Colonic mucosa (tissue), 4 donors: ENCODE results near the gene TESPA1. TPM values are rescaled to one million over a fixed set of nuclear protein-coding genes. Genes with fewer than 3 reads are reported as not detected.
"Not testable (repeated sequence)": the region's sequence is repeated elsewhere in the genome, so short reads cannot be mapped to it uniquely, and the experiment has no call there.

ENCODE experiments used
- DNase-seq: peaks from one replicate; pipeline ENCODE4 v3.0.0-alpha.2; 2020
- H3K27ac ChIP-seq: fragments of 200-600 bp; one replicate; pipeline ENCODE4 v1.8.0; 2021
- H3K27me3 ChIP-seq: fragments of 200-600 bp; one replicate; pipeline ENCODE4 v1.8.0; 2021
- H3K36me3 ChIP-seq: fragments of 200-600 bp; one replicate; pipeline ENCODE4 v1.8.0; 2021
- H3K4me1 ChIP-seq: fragments of 200-600 bp; one replicate; pipeline ENCODE4 v1.8.0; 2021; ENCODE audit warnings: mild to moderate bottlenecking
- H3K4me3 ChIP-seq: fragments of 200-600 bp; one replicate; pipeline ENCODE4 v1.8.0; 2021
- H3K9ac ChIP-seq, 2 donors: one replicate each; pipeline ENCODE4 v1.7.0; 2013; ENCODE audit warnings: control low read depth in 2 of 2, low read depth in 2 of 2, low read length in 2 of 2
- H3K9me3 ChIP-seq: fragments of 200-600 bp; one replicate; pipeline ENCODE4 v1.8.0; 2021
- CTCF ChIP-seq: fragments of 200-600 bp; IDR thresholded peaks from one replicate; pipeline ENCODE4 v1.8.0; 2022; ENCODE audit warnings: antibody characterized with exemption, mild to moderate bottlenecking
- intact Hi-C: fragments of 100-400 bp; cut with DNase I; formaldehyde crosslinking; loops from one replicate; pipeline ENCODE4 v1.14.1; 2022
- total RNA-seq, 2 donors: library from RNA; stranded (reverse); fragmentation: NEBNext Ultra II Directional in 1 of 2; extraction: Animal tissue kit (Norgen Biotek cat#: 25700) in 1 of 2; gene quantifications; one replicate each; pipeline ENCODE4 v1.2.1, GENCODE V29; 2021
- donor health status: healthy.
- donor health status: DM: no; HTN: no; CAD: no.
- donor health status: DM: no; HTN: no; CAD: no.

Gene TESPA1
- total RNA-seq, 2 donors from 2014 or later: 0.82 to 1.6 TPM

- Histone ChIP-seq H3K4me3 (no peak overlapping the region), H3K36me3 (no peaks in the 10 kb centered on the region), H3K4me1 (no peaks in the 10 kb centered on the region), H3K27me3 (no peaks in the 10 kb centered on the region), H3K27ac (no peak overlapping the region), H3K9ac (no peak overlapping the region), H3K9me3 (no peaks in the 10 kb centered on the region)
- intact Hi-C loops: no loop called here
- TF ChIP-seq CTCF: no peak
- no peak for DNase-seq
These were observed 39.5 kb downstream of the TESPA1 start for GRCh38 chr12:54945082-54945481.

DNA sequence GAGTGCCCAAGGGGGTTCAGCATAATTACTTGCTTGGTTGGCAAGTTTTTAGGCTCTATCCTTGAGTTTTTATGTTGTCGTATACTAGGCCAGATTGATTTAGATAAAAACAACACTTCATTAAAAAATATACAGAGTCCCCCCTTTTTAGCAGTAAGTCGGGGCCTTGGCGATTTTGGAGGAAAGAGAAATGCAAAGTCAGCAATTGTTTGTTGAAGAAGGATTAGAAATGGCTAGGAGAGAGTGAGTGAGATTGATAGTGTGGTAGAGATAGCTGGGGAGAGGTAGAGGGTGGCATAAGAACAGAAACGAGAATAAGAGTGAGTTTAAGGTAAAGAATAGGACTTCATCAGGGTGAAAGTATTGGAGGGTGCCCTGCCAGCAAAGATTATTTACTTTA is 41.3 kb downstream of the TESPA1 start:
- H3K9me3 ChIP-seq, H3K4me1 ChIP-seq, H3K27me3 ChIP-seq, DNase-seq, H3K4me3 ChIP-seq, H3K36me3 ChIP-seq, H3K27ac ChIP-seq, intact Hi-C loops, H3K9ac ChIP-seq: not testable (repeated sequence)

DNA sequence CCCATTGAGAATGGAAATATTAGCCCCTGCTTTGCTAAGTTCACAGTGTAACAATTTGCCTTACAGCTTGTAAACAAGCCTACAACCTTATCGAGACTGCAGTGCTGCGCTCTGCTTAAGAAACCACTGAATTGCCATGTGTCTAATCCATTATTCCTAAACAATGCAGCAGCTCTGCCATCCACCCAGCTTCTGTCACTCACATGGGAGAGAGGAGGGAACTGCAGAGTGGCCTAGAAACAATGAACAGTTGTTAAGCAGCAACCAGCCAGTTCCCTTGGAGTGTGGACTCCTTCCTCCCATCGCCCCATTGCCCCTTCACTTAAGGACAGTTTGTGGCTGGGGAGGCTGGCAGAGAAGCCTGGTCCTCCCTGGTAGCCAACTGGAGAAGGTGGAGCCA is 42.9 kb downstream of the TESPA1 start:
- DNase-seq: no peak
- Histone ChIP-seq H3K9me3 (no peaks in the 10 kb centered on the region), H3K36me3 (no peaks in the 10 kb centered on the region), H3K9ac (no peak overlapping the region), H3K4me3 (no peak overlapping the region), H3K27me3 (no peaks in the 10 kb centered on the region), H3K27ac (no peak overlapping the region), H3K4me1 (no peaks in the 10 kb centered on the region)
- no peak for TF ChIP-seq CTCF
- intact Hi-C loops: no loop called here

DNA sequence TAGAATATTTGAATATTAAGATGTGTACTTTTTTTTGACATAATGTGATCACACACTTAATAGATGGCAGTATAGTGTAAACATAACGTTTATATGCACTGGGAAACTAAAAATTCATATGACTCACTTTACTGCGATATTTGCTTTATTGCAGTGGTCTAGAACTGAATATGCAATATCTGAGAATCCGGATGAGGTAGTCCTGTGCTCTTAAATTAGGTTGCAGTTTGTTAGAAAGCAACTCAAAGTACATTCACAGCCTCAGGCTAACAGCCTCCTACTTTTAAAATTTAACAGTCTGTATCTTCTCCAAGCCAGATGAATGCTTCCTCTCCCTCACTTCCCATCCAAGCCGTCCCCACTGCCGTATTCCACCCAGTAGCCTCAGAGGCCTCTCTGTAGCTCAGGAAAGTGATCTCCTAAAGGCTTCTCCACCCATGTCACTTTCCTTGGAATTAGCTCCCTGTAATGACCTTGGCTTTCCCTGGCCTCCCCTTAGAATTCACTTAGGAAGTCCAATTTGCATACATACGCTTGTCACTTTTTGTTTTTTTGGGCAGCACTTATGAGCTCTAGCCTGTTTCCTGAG is 43.7 kb downstream of the TESPA1 start:
- Histone ChIP-seq H3K4me3 (no peak overlapping the region), H3K4me1 (no peaks in the 10 kb centered on the region), H3K27ac (no peak overlapping the region), H3K9me3 (no peaks in the 10 kb centered on the region), H3K36me3 (no peaks in the 10 kb centered on the region), H3K27me3 (no peaks in the 10 kb centered on the region), H3K9ac (no peak overlapping the region)
- no peak for TF ChIP-seq CTCF
- no peak for DNase-seq
- intact Hi-C loops: no loop called here

DNA sequence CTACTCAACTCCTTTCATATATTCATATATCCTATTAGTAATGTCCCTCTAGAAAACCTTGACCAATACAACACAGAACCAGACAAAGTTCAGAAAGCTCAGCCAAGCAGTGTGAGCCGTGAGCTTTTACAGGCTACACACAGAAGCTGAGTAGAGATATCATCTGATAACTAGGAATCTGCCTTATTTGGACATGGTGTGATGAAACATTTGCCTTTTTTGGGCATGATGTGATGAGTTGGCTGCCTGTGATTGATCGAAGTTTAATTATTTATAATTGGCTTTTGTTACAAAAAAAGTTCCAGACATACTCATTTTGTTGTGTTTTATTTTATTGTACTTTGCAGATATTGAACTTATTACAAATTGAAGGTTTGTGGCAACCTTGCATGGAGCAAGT is 46.6 kb downstream of the TESPA1 start:
- no peak overlapping the region for H3K4me3 ChIP-seq
- H3K9ac ChIP-seq: no peak overlapping the region
- no peaks in the 10 kb centered on the region for H3K9me3 ChIP-seq
- H3K4me1 ChIP-seq: no peaks in the 10 kb centered on the region
- TF ChIP-seq CTCF: no peak
- H3K27ac ChIP-seq: no peak overlapping the region
- no peaks in the 10 kb centered on the region for H3K36me3 ChIP-seq
- DNase-seq: no peak
- intact Hi-C loops: no loop called here
- H3K27me3 ChIP-seq: no peaks in the 10 kb centered on the region

DNA sequence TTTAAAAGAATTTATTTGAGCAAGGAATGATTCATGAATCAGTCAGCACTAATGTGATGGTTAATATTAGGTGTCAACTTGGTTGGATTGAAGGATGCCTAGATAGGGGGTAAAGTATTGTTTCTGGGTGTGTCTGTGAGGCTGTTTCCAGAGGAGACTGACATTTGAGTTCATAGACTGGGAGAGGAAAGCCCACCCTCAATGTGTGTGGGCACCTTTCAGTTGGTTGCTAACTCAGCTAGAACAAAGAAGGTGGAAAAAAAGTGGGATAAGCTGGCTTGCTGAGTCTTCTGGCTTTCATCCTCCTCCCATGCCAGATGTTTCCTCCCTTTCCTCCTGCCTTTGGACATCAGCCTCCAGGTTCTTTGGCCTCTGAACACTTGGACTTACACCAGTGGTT is 47.2 kb downstream of the TESPA1 start:
- Histone ChIP-seq H3K9ac (no peak overlapping the region), H3K27ac (no peak overlapping the region), H3K9me3 (no peaks in the 10 kb centered on the region), H3K27me3 (no peaks in the 10 kb centered on the region), H3K4me1 (no peaks in the 10 kb centered on the region), H3K4me3 (no peak overlapping the region), H3K36me3 (no peaks in the 10 kb centered on the region)
- TF ChIP-seq CTCF: no peak
- intact Hi-C loops: no loop called here
- no peak for DNase-seq
